ENCODE data around the gene DCT.
"Not testable (repeated sequence)": the region's sequence is repeated elsewhere in the genome, so short reads cannot be mapped to it uniquely, and the experiment has no call there.

The DCT gene

GRCh38 chr13:94479616-94480015, at the start of gene DCT:
Gene DCT, minus strand, starts transcription at chr13:94479682. Its CDS starts 427 bp downstream, at chr13:94479255.
- DNase-seq: peak; percentile 68

GRCh38 chr13:94526956-94527355, 47.5 kb upstream of the DCT start:
- not testable (repeated sequence) for DNase-seq

DNA sequence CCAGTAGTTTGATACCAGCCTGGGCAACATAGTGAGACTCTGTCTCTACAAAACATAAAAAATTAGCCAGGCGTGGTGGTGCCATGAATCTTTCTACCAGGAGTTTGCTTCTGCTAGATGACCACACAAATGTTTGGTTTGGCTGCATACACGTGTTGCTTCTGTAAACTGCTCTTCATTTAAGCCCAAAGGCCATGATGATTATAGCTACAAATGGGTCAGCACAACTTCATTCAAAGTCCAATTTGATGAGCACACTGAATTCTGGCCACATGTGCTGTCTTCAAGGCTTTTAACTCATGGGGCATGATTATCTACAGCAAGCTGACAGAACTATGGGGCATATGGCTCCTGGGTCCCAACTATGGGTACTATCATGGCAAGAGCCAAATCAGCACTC, 46.3 kb upstream of the DCT start:
- DNase-seq: no peak

DNA sequence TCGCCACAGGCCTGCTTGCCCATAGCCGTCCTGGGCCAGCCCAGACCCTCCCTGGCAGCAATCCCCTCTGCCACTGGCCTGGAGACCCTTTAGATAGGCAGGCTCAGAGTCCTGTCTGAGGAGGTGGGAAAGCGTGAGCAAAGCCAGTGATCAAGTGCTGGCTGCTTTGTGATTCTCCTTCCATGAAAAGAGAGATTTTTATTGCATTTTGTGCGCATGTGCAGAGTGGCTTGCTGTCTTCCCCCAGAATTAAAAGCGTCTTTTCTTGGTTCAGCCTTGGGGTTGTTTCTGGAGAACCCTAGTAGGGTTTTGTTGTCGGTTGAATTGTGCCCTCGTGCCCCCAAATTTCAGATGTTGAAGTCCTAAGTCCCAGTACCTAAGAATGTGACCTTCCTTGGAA, 44.9 kb upstream of the DCT start:
- DNase-seq: no peak

DNA sequence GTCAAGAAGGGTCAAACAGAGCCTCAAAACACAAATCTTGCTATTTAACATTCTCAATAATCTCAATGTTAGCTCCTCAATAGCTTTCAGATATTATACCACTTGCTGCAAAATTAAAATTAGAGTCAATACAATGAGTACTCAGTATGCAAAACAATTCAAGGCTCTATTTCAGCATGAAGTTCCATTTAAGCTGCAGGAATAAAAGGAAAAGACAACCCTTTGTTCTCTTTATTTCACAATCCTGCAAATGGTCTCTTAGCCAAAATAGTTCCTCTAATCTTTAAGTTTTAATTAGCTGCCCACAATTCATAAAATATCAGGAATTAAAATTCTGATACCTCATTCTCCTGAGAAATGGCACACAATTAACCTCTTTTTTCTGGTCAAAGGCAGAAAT, 40.5 kb upstream of the DCT start:
- DNase-seq: no peak

- DNase-seq: no peak
Measured at GRCh38 chr13:94516456-94516855, 37.0 kb upstream of the DCT start.

GRCh38 chr13:94515911-94516310, 36.4 kb upstream of the DCT start:
- DNase-seq: no peak

DNA sequence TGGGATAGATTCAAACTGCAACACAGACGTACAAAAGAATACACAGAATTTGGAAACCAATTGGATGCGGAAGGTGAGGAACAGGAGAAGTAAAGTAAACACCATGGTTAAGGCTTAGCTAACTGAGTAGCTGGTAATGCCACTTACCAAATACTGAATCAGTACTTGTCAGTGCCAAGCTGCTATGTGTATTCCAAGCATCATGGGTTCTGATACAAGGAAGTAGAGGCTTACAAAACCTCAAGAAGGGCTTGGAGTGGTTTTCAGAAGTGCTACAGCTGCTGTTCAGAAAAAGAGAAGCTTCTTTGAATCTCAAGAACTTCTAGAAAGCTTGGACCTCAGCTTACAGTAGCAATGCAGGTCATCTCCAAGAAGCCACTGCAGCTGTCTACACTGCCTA, 35.9 kb upstream of the DCT start:
- no peak for DNase-seq

DNA sequence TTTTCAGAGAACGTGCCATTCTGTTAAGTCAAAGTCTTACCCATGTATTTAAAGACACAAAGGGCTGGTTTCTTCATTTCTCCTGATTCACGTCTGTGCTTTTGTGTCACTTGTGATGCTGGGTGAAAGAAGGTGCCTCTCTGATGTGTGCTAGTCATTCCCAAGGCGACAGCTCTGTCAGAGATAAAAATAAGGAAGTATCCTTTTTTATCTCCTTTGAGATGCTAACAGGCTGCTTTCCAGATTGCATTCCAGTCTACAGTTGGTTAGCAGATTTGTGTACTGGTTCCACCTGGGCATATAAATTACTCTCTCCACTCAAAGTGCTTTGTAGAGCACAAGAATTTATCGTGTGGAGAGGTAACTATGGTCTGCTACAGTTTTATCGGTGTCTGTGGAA, 33.5 kb upstream of the DCT start:
- no peak for DNase-seq

DNA sequence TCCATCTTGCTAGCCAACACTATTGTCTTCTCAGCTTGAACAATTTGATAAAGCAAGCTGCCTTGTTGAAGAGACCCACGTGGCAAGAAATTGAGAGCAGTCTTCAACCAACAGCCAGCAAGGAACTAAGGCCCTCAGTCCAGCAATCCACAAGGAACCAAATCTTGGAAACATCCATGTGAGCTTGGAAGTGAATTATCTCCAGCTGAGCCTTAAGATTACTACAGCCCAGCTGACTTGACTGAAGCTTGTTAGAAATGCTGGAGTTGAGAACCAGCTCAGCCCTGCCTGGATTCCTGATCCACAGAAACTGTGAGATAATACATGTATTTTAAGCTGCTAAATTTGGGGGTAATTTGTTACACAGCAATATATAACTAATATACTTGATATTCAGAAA, 26.2 kb upstream of the DCT start:
- no peak for DNase-seq

- DNase-seq: no peak
Measured at GRCh38 chr13:94503851-94504250, 24.4 kb upstream of the DCT start.

GRCh38 chr13:94498831-94499230, 19.3 kb upstream of the DCT start:
- not testable (repeated sequence) for DNase-seq

DNA sequence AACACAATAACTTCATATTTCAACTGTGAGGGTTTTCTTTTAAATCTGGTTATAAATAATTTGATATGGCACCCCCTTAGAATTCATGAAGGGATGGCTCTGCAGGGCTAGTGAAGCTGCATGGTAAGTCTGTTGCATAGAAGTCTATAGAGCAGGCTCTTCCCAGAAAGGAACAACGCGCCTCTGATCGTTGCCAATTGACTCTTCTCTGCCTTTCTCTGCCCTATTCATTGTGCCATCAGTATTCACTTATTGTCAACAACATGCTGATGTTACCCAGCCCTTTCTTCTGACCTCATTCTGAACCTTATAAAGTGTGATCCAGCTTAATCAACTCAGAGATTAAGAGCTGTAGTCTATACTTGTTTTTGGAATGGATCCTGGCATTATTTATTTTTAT, 16.3 kb upstream of the DCT start:
- no peak for DNase-seq

DNA sequence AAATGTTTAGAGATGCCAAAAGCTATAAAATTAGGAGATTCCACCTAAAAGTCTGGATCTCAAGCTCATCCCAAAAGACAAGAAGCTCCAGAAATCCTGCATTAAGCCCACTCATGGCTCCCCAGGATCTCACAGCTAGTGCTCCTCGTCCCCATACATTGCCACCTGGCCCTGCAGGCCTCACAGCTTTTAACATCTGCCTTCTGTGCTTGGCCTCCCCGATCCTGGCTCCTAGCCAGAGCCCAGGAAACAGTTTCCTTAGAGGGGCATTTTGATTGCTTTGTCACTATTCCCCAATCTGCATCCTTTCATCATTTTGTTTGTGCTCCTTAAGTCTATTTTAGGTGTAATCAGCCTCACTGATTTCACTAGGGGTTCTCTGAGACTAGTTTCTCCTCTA, 14.5 kb upstream of the DCT start:
- DNase-seq: peak; percentile 52

DNA sequence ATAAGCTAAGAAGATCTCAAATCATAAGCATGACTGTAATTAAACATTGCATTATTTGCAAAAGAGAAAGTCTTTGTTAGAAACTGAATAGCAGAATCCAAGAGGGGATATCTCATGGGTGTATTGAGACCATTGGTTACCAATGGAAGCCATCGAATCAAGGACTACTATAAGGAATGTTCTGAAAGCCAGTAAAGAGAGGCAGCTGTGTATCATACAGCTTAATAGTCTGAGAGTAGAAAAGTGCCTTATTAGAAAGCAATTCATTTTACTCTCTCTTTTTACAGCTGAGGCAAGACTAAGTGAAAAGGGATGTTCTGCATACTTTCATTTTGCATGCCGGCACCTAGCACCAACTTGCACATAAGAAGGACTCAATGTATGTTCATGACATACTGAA, 7.6 kb upstream of the DCT start:
- DNase-seq: no peak

DNA sequence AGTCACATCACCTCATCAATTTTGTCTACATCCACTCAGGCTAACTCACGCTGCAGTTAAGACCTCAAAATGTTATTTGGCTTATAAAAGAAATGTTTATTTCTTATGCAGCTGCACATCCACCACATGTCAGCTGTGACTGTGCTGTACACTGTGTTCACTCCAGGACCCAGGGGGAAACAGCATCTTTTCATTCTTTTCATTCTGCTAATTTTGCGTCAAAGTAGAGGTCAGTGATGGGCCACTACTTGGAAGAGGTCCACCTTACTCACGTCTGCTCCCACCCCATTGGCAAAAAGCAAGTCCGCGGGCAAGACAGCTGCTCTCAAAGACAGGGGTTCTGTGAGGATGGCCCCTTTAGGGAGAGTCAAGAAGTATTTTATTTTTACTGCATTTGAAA, 4.5 kb upstream of the DCT start:
- no peak for DNase-seq

- DNase-seq: no peak
Measured at GRCh38 chr13:94481941-94482340, 2.5 kb upstream of the DCT start.

DNA sequence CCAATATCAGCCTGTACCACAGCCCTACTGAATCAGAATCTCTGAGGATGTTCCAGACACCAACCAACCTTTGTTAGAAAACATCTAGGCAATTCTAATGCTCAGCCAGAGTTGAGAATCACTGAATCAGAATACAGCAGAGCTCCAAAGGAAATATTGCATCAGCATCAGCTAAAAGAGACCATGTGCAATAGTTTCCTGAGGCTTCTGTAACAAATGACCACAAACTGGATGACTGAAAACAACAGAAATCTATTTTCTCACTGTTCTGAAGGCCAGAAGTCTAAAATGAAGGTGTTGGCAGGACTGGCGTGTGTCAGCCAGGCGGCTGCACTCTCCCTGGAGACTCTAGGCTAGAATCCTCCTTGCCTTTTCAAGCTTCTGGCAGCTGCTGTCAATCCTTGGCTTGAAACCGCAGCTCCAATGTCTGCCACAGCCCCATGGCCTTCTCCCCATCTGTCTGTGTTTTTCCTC, 1.2 kb upstream of the DCT start:
- no peak for DNase-seq

DNA sequence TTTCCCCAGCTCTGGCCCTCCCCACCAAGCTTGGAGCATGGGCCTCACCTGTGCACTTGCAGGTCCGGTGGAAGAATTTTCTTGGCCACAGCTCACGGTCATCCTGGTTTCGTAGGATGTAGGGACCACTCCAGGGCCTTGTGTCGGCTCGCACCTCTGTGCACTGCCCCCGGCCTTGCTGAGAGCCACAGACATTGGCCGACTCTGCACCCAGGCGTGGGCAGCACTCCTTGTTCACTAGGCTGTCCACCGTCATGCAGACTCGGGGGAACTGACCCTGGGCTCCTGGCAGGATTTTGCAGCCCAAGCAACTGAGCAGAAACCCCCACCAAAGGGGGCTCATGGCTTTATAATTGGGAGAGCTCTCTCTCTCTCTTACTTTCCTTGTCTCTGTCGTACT, 569 bp downstream of the DCT start:
- DNase-seq: no peak

DNA sequence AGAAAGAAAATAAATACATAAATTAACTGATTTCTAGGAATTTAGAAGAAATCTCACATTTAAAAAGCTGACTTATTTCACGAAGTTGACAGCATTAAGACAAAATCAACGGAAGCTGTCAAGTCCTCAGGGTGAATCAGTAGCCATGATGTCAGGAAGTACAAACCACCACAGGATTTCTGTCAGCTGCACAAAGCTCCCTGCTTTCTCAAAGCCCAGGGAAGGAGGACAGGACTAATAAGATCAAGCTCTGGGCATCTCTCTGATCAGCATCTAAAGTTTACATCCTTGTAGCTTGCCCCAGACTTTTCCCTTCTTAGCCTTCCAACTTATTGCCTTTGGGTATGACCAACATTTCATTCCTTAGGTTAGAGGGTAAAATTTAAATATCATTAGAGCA, 9.4 kb downstream of the DCT start:
- no peak for DNase-seq

- DNase-seq: no peak
Measured at GRCh38 chr13:94464771-94465170, 14.7 kb downstream of the DCT start.

DNA sequence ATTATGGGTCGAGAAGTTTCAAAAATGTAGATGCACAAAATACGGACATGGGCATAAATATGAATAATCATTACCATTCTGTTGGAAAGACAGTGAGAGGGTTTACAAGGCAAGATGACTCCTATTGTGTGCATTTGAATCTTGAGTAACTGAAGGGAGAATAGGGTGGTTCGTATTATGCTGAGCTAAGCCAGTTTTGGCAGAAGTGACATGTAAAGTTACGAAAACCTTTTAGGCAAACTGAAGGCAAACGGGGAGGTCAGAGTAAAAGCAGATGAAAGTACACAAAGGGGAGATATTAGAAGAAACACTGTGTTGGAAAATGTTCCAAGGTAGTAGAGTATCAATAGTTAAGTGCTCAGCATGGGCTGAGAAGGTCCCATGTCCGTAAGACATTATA, 16.8 kb downstream of the DCT start:
- no peak for DNase-seq

DNA sequence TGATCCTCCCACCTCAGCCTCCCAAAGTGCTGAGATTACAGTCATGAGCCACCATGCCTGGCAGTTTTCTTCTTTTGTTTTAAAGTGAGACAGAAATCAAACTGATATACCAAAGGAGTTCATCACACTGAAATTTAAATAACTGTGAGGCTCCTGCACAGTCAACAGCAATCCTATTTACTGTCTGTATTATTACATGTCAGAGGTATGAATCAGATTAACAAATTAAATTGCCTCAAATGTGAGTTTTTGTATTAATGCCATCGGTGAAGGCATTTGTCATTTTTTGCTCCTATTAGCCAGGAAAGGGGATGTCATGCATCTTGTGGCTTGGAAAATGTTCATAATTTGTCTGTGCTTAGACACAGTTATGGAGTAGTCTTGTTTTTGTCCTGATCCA, 20.4 kb downstream of the DCT start:
- DNase-seq: no peak

DNA sequence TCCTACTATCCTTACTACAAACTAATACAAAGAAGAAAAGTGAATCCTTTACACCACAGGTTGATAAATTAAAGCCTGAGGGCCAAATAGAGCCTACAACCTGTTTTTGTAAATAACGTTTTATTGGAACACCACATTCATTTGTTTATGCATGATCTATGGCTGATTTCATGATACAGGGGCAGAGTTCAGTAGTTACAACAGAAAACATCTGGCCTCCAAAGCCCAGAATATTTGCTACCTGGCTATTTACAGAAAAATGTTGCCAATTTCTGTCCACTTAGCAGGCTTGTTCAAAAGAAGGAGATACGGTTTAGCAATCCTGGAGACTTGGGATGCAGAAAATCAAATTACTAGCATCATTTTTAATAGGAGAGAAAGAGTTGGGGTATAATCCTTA, 24.1 kb downstream of the DCT start:
- DNase-seq: no peak

GRCh38 chr13:94454906-94455305, 24.6 kb downstream of the DCT start:
- DNase-seq: no peak

- no peak for DNase-seq
Measured at GRCh38 chr13:94454334-94454733, 25.1 kb downstream of the DCT start.
